GM12801 (cell line): ENCODE measurements around the gene CCDC186.

Source experiments
- TF ChIP-seq, protein P1 (sequence below): IDR thresholded peaks from one replicate; pipeline ENCODE4 v1.5.1; 2011; ENCODE audit warnings: control low read depth; ENCODE audit not compliant: insufficient read length; ENCODE audit errors: extremely low read depth

Gene CCDC186

DNA sequence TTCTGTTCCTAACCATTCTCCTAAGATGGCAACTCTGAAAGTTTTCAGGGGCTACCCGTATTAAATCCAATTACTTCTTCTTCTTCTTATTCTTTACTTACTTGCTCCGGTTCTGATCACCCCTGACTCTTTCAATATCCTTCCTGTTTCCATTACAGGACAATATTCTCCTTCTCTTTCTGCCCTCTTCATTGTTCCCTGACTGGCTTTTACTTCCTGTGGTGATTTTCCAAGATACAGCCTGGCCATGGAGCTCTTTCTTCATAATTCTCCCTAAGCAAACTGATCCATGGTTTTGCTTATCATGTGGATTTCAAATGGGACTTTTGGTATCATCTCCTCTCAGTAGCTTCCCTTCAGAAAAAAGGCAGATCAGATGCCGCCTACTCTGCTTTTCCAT is 35.4 kb downstream of the CCDC186 start:
- TF ChIP-seq, protein P1, sequence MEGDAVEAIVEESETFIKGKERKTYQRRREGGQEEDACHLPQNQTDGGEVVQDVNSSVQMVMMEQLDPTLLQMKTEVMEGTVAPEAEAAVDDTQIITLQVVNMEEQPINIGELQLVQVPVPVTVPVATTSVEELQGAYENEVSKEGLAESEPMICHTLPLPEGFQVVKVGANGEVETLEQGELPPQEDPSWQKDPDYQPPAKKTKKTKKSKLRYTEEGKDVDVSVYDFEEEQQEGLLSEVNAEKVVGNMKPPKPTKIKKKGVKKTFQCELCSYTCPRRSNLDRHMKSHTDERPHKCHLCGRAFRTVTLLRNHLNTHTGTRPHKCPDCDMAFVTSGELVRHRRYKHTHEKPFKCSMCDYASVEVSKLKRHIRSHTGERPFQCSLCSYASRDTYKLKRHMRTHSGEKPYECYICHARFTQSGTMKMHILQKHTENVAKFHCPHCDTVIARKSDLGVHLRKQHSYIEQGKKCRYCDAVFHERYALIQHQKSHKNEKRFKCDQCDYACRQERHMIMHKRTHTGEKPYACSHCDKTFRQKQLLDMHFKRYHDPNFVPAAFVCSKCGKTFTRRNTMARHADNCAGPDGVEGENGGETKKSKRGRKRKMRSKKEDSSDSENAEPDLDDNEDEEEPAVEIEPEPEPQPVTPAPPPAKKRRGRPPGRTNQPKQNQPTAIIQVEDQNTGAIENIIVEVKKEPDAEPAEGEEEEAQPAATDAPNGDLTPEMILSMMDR, result no peak

GRCh38 chr10:114135476-114135875 is 38.5 kb downstream of the CCDC186 start:
- TF ChIP-seq, protein P1, result no peak

DNA sequence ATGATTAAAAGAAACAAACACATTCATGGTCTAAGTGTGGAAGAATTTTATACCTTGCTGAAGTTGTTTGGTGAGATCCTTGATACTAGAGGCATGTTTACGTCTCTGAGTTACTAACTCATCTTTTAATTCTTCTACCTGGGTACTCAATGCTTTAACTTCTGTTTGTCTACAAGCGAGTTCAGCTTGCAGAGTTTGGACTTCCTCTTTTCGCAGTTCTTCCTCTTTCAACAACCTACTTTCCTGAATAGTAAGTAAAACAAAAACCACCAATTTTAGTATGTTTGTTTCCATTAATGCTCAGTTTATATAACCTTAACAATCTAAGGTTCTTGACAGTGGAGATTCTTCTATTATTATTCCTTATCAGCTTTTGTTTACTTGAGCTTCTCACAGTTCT is 42.9 kb downstream of the CCDC186 start:
- TF ChIP-seq, protein P1, result no peak

DNA sequence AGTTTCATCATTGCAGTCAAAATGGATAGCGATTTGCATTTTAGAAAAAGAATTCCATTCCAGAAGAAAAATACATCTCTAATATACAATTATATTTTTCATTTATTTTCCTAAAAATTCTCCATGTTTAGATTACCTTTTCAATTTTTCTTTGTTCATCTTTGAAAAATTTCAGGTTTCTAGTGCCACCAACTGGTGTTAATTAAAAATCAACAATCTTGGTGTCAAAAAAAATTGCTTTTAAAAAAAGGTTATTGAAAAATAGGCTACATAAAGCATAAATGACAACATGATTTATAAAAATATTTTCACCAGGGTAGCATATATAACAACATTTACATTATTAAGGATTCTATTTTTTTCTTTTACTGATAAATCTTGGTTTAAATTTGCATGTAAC is 53.0 kb downstream of the CCDC186 start:
- TF ChIP-seq, protein P1, result no peak

DNA sequence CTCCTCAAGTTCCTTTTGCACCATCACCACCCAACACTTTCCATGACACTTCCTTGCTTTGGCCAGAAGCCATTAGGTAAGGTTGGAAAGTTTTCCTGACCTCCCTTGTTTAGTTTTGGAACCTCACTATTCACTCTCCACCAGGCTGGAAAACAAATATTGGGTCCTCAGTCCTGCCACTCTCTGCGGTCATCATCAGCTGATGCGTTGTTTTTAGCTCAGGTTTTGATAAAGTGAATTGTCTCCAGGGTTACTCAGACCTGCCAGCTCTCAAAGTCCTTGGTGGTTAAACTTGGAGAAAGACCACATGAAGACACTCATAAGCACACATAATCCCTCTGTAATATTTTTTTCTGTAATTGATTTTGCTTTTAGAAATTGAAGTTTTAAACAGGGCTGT is 55.5 kb downstream of the CCDC186 start:
- TF ChIP-seq, protein P1, result no peak

GRCh38 chr10:114117728-114118127 is 56.3 kb downstream of the CCDC186 start:
- TF ChIP-seq, protein P1, result no peak

DNA sequence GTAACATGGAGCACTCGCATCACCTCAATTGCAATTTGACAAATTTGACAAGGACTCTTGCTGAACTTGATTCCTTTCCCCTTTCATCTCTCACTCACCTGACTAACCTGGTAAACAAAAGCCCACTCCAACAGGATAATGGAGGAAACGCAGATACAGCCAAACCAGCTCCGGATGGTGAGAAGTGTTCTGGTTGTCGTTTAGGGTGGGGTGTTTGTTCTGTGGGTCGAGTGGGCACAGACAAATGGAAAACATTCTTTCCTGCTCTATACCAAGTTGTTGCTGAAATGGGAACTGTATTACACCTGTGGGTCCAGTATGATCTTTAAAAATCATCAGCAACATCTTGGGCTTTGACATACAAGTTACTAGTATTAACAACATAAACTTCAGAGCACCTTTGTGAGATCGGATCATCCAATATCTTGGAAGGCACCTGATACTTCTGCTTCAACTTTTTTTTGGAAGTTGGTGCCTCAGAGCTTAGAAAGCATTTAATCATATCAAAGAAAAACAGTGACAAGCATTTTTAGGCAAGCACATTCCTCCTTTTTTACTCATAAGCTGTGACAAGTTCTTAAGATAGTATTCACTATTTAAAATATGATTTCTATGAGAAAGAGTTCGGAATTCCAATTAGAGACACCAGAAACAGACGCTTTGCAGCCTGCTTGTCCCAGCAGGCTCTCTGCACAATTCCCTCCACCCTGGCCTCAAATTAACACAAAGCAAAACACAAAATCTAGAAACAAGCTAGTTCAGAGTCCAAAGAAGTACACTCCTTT is 58.1 kb downstream of the CCDC186 start:
- TF ChIP-seq, protein P1, result no peak
